ENCODE measurements around the gene PIPOX.
"Not testable (repeated sequence)": the region's sequence is repeated elsewhere in the genome, so short reads cannot be mapped to it uniquely, and the experiment has no call there.

PIPOX gene

GRCh38 chr17:29074488-29074887 is 31.5 kb downstream of the PIPOX start:
- DNase-seq (ENCODE audit: low read depth in 2 of 2, low spot score in 1 of 2), result no peak

- no peak for DNase-seq (ENCODE audit: low read depth in 2 of 2, low spot score in 1 of 2)
These were observed 33.1 kb downstream of the PIPOX start for GRCh38 chr17:29076087-29076486.

- no peak for DNase-seq (ENCODE audit: low read depth in 2 of 2, low spot score in 1 of 2)
These were observed 33.8 kb downstream of the PIPOX start for GRCh38 chr17:29076722-29077121.

- DNase-seq (ENCODE audit: low read depth in 2 of 2, low spot score in 1 of 2), result no peak
These were observed 34.4 kb downstream of the PIPOX start for GRCh38 chr17:29077320-29077719.

- DNase-seq (ENCODE audit: low read depth in 2 of 2, low spot score in 1 of 2), result no peak
These were observed 35.5 kb downstream of the PIPOX start for GRCh38 chr17:29078183-29079045.

- no peak for DNase-seq (ENCODE audit: low read depth in 2 of 2, low spot score in 1 of 2)
These were observed 36.5 kb downstream of the PIPOX start for GRCh38 chr17:29079433-29079832.

GRCh38 chr17:29079887-29080286 is 36.9 kb downstream of the PIPOX start:
- DNase-seq (ENCODE audit: low read depth in 2 of 2, low spot score in 1 of 2), result no peak

- DNase-seq (ENCODE audit: low read depth in 2 of 2, low spot score in 1 of 2), result no peak
These were observed 37.4 kb downstream of the PIPOX start for GRCh38 chr17:29080323-29080722.

GRCh38 chr17:29080965-29081364 is 38.0 kb downstream of the PIPOX start:
- no peak for DNase-seq (ENCODE audit: low read depth in 2 of 2, low spot score in 1 of 2)

GRCh38 chr17:29084541-29085146 is 41.7 kb downstream of the PIPOX start:
- DNase-seq (ENCODE audit: low read depth in 2 of 2, low spot score in 1 of 2), result no peak

- no peak for DNase-seq (ENCODE audit: low read depth in 2 of 2, low spot score in 1 of 2)
These were observed 42.3 kb downstream of the PIPOX start for GRCh38 chr17:29085223-29085622.

- no peak for DNase-seq (ENCODE audit: low read depth in 2 of 2, low spot score in 1 of 2)
These were observed 43.8 kb downstream of the PIPOX start for GRCh38 chr17:29086628-29087332.

GRCh38 chr17:29088782-29089181 is 45.8 kb downstream of the PIPOX start:
- not testable (repeated sequence) for DNase-seq (ENCODE audit: low read depth in 2 of 2, low spot score in 1 of 2)

GRCh38 chr17:29089601-29090044 is 46.7 kb downstream of the PIPOX start:
- DNase-seq (ENCODE audit: low read depth in 2 of 2, low spot score in 1 of 2), result no peak

- no peak for DNase-seq (ENCODE audit: low read depth in 2 of 2, low spot score in 1 of 2)
These were observed 47.2 kb downstream of the PIPOX start for GRCh38 chr17:29090108-29090507.

- no peak for DNase-seq (ENCODE audit: low read depth in 2 of 2, low spot score in 1 of 2)
These were observed 48.0 kb downstream of the PIPOX start for GRCh38 chr17:29090750-29091605.

- no peak for DNase-seq (ENCODE audit: low read depth in 2 of 2, low spot score in 1 of 2)
These were observed 48.8 kb downstream of the PIPOX start for GRCh38 chr17:29091606-29092289.

GRCh38 chr17:29093090-29093871 is 50.3 kb downstream of the PIPOX start:
- DNase-seq (ENCODE audit: low read depth in 2 of 2, low spot score in 1 of 2), result no peak

GRCh38 chr17:29094101-29094708 is 51.3 kb downstream of the PIPOX start:
- DNase-seq (ENCODE audit: low read depth in 2 of 2, low spot score in 1 of 2), result no peak
